GM12878 (cell line): Measurements from ENCODE around the gene MCCD1. TPM values are rescaled to one million over a fixed set of nuclear protein-coding genes. Genes with fewer than 3 reads are reported as not detected.

Source experiments
- HDGF ChIP-seq: fragments of 450-650 bp; IDR thresholded peaks from 2 replicates; pipeline ENCODE4 v1.6.1; 2016; ENCODE audit warnings: antibody characterized with exemption
- IKZF1 ChIP-seq: fragments of 450-650 bp; conservative IDR thresholded peaks from 2 replicates; pipeline ENCODE4 v1.6.1; 2017; ENCODE audit warnings: antibody characterized with exemption, mild to moderate bottlenecking
- IRF4 ChIP-seq: IDR thresholded peaks from 2 replicates; pipeline ENCODE4 v1.6.1; 2011; ENCODE audit warnings: low read depth, low read length
- KDM1A ChIP-seq: fragments of 200-600 bp; sonication (generic); IDR thresholded peaks from 2 replicates; pipeline ENCODE4 v1.6.1; 2016; ENCODE audit warnings: borderline replicate concordance
- SIN3A ChIP-seq: IDR thresholded peaks from 2 replicates; pipeline ENCODE4 v1.6.1; 2012; ENCODE audit warnings: low read depth, low read length, improper control_type of control experiment
- SIX5 ChIP-seq: IDR thresholded peaks from 2 replicates; pipeline ENCODE4 v1.6.1; 2011; ENCODE audit warnings: mild to moderate bottlenecking, low read depth, low read length, moderate library complexity; ENCODE audit not compliant: severe bottlenecking
- ZBED1 ChIP-seq: IDR thresholded peaks from 2 replicates; pipeline ENCODE4 v1.6.1; 2016; ENCODE audit warnings: borderline replicate concordance
- polyA plus RNA-seq, 11 experiments: library from polyadenylated mRNA; depleted of rRNA in 4 of 11; unstranded in 6 of 11; stranded (reverse) in 5 of 11; fragments of >200 nt; fragmentation: Nextera tagmentation in 4 of 11; fragmentation: Illumina TruSeq in 1 of 11; extraction: Ambion mirVana in 4 of 11; extraction: Trizol in 1 of 11; gene quantifications; 1 replicate in 1 of 11; 2 replicates in 10 of 11; pipeline versions ENCODE4 v1.2.1 to v1.2.3, GENCODE V29; 2011 to 2016; ENCODE audit warnings: inconsistent platforms in 2 of 11, missing spikeins in 2 of 11, low read depth in 1 of 11
- total RNA-seq, 4 experiments: library from RNA; depleted of rRNA in 3 of 4; stranded (reverse); fragments of >200 nt in 3 of 4; fragmentation: Illumina TruSeq in 1 of 4; extraction: Trizol in 1 of 4; gene quantifications; 2 replicates each; pipeline versions ENCODE4 v1.2.1 to v1.2.3, GENCODE V29; 2013 to 2021
- TF ChIP-seq, protein P1 (sequence below): fragments of 450-650 bp; IDR thresholded peaks from 2 replicates; pipeline ENCODE4 v1.6.1; 2016; ENCODE audit warnings: mild to moderate bottlenecking, moderate library complexity, borderline replicate concordance
- TF ChIP-seq, protein P2 (sequence below): fragments of 450-650 bp; IDR thresholded peaks from 2 replicates; pipeline ENCODE4 v1.6.1; 2017; ENCODE audit warnings: mild to moderate bottlenecking, moderate library complexity
- TF ChIP-seq, protein P3 (sequence below): fragments of 450-650 bp; formaldehyde crosslinking; IDR thresholded peaks from 2 replicates; pipeline ENCODE4 v1.5.0; 2022; ENCODE audit warnings: mild to moderate bottlenecking, missing genetic modification characterization

The MCCD1 gene
- total and polyA plus RNA-seq, 10 of the 15 experiments (the other 5 are each of a cell fraction or from before 2014, with no cell fraction given) = not detected

DNA sequence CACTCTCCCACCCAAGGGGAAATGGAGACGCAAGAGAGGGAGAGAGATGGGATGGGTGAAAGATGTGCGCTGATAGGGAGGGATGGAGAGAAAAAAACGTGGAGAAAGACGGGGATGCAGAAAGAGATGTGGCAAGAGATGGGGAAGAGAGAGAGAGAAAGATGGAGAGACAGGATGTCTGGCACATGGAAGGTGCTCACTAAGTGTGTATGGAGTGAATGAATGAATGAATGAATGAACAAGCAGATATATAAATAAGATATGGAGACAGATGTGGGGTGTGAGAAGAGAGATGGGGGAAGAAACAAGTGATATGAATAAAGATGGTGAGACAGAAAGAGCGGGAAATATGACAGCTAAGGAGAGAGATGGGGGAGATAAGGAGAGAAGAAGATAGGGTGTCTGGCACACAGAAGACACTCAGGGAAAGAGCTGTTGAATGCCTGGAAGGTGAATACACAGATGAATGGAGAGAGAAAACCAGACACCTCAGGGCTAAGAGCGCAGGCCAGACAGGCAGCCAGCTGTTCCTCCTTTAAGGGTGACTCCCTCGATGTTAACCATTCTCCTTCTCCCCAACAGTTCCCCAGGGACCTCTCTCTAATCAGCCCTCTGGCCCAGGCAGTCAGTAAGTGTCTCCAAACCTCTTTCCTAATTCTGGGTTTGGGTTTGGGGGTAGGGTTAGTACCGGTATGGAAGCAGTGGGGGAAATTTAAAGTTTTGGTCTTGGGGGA, 47.4 kb downstream of the MCCD1 start (continued):
- TF ChIP-seq IKZF1 (no peak), KDM1A (no peak), IRF4 (no peak), SIN3A (no peak), HDGF (no peak), SIX5 (no peak), ZBED1 (peak; percentile 20; the same call in 1 of the 2 replicates)
- TF ChIP-seq, protein P1, sequence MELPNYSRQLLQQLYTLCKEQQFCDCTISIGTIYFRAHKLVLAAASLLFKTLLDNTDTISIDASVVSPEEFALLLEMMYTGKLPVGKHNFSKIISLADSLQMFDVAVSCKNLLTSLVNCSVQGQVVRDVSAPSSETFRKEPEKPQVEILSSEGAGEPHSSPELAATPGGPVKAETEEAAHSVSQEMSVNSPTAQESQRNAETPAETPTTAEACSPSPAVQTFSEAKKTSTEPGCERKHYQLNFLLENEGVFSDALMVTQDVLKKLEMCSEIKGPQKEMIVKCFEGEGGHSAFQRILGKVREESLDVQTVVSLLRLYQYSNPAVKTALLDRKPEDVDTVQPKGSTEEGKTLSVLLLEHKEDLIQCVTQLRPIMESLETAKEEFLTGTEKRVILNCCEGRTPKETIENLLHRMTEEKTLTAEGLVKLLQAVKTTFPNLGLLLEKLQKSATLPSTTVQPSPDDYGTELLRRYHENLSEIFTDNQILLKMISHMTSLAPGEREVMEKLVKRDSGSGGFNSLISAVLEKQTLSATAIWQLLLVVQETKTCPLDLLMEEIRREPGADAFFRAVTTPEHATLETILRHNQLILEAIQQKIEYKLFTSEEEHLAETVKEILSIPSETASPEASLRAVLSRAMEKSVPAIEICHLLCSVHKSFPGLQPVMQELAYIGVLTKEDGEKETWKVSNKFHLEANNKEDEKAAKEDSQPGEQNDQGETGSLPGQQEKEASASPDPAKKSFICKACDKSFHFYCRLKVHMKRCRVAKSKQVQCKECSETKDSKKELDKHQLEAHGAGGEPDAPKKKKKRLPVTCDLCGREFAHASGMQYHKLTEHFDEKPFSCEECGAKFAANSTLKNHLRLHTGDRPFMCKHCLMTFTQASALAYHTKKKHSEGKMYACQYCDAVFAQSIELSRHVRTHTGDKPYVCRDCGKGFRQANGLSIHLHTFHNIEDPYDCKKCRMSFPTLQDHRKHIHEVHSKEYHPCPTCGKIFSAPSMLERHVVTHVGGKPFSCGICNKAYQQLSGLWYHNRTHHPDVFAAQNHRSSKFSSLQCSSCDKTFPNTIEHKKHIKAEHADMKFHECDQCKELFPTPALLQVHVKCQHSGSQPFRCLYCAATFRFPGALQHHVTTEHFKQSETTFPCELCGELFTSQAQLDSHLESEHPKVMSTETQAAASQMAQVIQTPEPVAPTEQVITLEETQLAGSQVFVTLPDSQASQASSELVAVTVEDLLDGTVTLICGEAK = no peak
- TF ChIP-seq, protein P2, sequence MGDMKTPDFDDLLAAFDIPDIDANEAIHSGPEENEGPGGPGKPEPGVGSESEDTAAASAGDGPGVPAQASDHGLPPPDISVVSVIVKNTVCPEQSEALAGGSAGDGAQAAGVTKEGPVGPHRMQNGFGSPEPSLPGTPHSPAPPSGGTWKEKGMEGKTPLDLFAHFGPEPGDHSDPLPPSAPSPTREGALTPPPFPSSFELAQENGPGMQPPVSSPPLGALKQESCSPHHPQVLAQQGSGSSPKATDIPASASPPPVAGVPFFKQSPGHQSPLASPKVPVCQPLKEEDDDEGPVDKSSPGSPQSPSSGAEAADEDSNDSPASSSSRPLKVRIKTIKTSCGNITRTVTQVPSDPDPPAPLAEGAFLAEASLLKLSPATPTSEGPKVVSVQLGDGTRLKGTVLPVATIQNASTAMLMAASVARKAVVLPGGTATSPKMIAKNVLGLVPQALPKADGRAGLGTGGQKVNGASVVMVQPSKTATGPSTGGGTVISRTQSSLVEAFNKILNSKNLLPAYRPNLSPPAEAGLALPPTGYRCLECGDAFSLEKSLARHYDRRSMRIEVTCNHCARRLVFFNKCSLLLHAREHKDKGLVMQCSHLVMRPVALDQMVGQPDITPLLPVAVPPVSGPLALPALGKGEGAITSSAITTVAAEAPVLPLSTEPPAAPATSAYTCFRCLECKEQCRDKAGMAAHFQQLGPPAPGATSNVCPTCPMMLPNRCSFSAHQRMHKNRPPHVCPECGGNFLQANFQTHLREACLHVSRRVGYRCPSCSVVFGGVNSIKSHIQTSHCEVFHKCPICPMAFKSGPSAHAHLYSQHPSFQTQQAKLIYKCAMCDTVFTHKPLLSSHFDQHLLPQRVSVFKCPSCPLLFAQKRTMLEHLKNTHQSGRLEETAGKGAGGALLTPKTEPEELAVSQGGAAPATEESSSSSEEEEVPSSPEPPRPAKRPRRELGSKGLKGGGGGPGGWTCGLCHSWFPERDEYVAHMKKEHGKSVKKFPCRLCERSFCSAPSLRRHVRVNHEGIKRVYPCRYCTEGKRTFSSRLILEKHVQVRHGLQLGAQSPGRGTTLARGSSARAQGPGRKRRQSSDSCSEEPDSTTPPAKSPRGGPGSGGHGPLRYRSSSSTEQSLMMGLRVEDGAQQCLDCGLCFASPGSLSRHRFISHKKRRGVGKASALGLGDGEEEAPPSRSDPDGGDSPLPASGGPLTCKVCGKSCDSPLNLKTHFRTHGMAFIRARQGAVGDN = no peak
- TF ChIP-seq, protein P3, sequence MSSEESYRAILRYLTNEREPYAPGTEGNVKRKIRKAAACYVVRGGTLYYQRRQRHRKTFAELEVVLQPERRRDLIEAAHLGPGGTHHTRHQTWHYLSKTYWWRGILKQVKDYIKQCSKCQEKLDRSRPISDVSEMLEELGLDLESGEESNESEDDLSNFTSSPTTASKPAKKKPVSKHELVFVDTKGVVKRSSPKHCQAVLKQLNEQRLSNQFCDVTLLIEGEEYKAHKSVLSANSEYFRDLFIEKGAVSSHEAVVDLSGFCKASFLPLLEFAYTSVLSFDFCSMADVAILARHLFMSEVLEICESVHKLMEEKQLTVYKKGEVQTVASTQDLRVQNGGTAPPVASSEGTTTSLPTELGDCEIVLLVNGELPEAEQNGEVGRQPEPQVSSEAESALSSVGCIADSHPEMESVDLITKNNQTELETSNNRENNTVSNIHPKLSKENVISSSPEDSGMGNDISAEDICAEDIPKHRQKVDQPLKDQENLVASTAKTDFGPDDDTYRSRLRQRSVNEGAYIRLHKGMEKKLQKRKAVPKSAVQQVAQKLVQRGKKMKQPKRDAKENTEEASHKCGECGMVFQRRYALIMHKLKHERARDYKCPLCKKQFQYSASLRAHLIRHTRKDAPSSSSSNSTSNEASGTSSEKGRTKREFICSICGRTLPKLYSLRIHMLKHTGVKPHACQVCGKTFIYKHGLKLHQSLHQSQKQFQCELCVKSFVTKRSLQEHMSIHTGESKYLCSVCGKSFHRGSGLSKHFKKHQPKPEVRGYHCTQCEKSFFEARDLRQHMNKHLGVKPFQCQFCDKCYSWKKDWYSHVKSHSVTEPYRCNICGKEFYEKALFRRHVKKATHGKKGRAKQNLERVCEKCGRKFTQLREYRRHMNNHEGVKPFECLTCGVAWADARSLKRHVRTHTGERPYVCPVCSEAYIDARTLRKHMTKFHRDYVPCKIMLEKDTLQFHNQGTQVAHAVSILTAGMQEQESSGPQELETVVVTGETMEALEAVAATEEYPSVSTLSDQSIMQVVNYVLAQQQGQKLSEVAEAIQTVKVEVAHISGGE (CRISPR knock-in tag) = no peak
